Activated CD4-positive, alpha-beta T cell treated with anti-CD3 and anti-CD28 coated beads, Interleukin-2, amount 50 U/mL, for 48 hours (primary cell): Measurements from ENCODE around the gene PIEZO2.
"Not testable (repeated sequence)": the region's sequence is repeated elsewhere in the genome, so short reads cannot be mapped to it uniquely, and the experiment has no call there.

Source experiments
- DNase-seq, 2 experiments: peaks; one replicate each; pipeline ENCODE4 v3.0.0-alpha.2; 2020

Gene PIEZO2

GRCh38 chr18:10660179-10660884, 489.0 kb downstream of the PIEZO2 start:
- no peak for DNase-seq

GRCh38 chr18:10659594-10659993, 489.8 kb downstream of the PIEZO2 start:
- no peak for DNase-seq

DNA sequence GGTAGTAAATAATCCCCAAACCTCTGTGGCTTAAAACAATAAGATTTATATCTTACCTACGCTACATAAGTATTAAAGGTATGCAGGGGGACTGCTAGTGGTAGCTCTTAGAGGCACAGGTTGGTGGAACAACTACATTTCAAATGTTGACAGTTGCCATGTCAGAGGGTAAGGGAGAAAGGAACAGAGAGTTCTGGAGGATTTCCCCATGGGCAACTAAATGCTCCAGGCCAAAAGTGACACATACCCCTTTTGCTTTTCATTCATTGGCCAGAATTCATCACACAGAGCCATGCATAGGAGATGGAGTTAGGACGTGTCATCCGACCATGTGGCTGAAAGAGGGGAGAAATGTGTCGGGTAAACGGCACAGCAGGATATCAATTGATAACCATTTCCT, 490.4 kb downstream of the PIEZO2 start:
- no peak for DNase-seq

- DNase-seq = not testable (repeated sequence)
Measured at GRCh38 chr18:10644003-10644402, 505.4 kb downstream of the PIEZO2 start.

- DNase-seq = not testable (repeated sequence)
Measured at GRCh38 chr18:10642915-10643524, 506.3 kb downstream of the PIEZO2 start.

GRCh38 chr18:10638539-10638885, 510.9 kb downstream of the PIEZO2 start:
- DNase-seq = not testable (repeated sequence)

- not testable (repeated sequence) for DNase-seq
Measured at GRCh38 chr18:10637858-10638538, 511.4 kb downstream of the PIEZO2 start.

- DNase-seq = peak in 1 of 2 experiments; percentile 5
Measured at GRCh38 chr18:10629076-10629475, 520.3 kb downstream of the PIEZO2 start.

DNA sequence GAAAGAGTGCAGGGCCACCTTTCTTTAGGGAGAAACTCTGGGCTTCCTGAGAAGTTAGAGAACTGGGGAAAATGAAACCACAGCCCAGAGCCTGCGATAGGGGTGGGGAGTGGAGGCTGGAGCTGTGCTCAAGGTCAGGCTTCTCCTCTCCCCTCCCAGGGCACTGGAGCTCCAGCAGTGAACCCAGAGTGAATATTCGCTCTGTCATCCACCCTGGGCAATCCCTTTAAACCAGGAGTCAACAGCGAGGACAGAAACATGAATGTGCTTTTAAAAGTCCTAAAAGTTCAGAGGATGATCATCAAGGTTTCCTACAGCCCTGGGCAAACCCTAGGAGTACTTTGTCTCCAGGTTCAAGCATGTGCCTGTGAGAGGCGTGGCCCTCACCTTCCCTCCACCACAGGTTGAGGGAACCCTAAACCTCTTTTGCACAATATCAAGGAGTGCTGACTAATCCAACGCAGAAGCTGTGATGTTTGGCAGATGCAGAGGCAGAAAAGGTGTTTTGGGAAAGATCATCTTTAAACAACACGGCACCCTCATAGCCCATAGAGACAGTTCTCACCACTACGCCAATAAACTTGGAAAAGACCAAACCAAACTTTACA, 522.7 kb downstream of the PIEZO2 start:
- DNase-seq = not testable (repeated sequence)

GRCh38 chr18:10623606-10624005, 525.8 kb downstream of the PIEZO2 start:
- not testable (repeated sequence) for DNase-seq

DNA sequence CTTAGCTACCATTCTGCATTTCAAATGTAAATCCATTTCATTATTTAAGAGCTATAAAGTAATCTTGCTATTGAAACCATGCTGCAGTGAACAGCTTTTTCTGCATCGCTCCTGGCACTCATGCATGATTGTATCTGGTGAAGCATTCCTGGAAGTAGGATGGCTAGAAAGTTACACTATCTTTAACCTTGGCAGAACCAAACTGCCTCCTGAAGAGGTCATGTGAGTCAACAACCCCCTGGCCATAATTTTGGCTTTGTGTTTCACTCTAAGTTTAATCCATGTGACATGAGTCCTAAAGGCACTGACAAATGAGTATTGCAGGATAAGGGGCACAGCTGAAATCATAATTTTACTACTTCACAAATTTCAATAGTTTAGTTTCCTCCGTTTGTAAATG, 526.4 kb downstream of the PIEZO2 start:
- DNase-seq = not testable (repeated sequence)

- not testable (repeated sequence) for DNase-seq
Measured at GRCh38 chr18:10620670-10621329, 528.6 kb downstream of the PIEZO2 start.
